ENCODE measurements around the gene SRSF2.

SRSF2 gene

DNA sequence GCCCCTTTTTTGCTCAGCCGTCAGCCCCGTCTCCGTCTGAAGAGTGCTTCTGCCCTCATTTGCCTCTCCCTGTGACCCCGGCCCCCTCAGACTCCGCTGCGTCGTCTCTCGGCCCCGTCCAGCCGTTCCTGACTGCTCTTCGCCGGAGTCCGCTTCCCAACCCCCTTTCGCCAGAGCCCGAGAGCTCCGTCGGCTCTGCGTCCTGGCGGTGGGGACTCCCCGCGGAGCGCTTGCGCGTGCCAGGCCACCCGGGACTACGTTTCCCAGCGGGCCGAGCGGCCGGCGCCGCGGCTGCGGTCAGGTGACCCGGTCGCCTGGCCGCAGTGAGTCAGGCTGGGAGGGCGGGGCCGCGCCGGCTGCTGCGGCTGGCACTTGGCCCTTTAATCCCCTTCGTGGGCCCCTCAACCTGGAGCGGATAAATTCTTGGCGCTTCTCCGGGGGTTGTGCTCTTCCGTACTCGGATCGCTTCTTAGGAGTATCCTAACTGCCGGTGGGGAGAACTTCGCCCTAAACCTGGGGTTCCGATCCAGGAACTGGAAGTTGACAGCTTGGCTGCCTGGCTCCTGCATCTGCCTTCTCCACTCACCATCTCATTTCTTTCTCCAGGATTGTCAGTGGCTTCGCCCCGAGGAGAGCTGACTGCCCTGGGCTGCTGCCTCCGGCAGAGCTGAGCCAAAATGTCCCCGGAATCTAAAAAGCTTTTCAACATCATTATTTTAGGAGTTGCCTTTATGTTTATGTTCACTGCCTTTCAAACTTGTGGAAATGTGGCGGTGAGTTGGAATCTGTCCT is 741 bp upstream of the SRSF2 start, which contains the start of gene MFSD11:
MFSD11 (plus strand) TSS at position 444 of the 792 bp plus-strand sequence; CDS start at position 678, 234 bp downstream.
- DNase-seq (ENCODE audit: insufficient read length, low spot score): peak; percentile 43
- no peak for FAIRE-seq
- TF ChIP-seq, protein P1, sequence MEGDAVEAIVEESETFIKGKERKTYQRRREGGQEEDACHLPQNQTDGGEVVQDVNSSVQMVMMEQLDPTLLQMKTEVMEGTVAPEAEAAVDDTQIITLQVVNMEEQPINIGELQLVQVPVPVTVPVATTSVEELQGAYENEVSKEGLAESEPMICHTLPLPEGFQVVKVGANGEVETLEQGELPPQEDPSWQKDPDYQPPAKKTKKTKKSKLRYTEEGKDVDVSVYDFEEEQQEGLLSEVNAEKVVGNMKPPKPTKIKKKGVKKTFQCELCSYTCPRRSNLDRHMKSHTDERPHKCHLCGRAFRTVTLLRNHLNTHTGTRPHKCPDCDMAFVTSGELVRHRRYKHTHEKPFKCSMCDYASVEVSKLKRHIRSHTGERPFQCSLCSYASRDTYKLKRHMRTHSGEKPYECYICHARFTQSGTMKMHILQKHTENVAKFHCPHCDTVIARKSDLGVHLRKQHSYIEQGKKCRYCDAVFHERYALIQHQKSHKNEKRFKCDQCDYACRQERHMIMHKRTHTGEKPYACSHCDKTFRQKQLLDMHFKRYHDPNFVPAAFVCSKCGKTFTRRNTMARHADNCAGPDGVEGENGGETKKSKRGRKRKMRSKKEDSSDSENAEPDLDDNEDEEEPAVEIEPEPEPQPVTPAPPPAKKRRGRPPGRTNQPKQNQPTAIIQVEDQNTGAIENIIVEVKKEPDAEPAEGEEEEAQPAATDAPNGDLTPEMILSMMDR (IDR thresholded peaks at IDR 0.05; ENCODE audit: insufficient read depth, missing control alignments): no peak

DNA sequence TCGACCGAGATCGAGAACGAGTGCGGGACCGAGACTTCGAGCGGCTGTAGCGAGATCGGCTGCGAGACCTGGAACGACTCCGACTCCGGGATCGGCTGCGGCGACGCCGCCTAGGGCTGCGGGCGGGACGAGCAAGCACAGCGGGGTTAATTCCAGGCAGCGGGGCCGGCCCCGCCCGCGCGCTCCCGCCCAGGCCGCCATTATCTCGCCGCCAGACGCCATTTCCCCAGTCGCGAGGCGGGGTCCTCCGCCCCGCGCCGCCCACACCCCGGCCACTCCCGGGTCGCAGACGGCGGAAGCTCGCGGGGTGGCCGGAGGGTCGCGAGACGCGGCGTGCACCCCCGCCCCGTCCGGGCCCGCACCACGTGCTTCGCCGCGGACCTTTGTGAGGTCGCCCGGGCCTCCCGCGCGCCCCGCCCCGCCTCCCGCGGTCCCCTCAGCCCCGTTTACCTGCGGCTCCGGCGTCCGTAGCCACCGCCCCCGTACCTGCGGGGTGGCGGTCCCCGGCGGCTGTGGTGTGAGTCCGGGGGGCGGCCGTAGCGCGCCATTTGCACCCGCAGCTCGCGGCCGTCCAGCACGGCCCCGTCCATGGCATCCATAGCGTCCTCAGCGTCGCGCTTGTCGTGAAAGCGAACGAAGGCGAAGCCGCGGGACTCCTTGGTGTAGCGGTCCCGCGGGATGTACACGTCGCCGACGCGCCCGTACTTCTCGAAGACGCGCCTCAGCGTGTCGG is 616 bp downstream of the SRSF2 start:
- TF ChIP-seq, protein P1 (IDR thresholded peaks at IDR 0.05; ENCODE audit: insufficient read depth, missing control alignments): peak; percentile 24
- no peak for FAIRE-seq
- no peak for DNase-seq (ENCODE audit: insufficient read length, low spot score)

DNA sequence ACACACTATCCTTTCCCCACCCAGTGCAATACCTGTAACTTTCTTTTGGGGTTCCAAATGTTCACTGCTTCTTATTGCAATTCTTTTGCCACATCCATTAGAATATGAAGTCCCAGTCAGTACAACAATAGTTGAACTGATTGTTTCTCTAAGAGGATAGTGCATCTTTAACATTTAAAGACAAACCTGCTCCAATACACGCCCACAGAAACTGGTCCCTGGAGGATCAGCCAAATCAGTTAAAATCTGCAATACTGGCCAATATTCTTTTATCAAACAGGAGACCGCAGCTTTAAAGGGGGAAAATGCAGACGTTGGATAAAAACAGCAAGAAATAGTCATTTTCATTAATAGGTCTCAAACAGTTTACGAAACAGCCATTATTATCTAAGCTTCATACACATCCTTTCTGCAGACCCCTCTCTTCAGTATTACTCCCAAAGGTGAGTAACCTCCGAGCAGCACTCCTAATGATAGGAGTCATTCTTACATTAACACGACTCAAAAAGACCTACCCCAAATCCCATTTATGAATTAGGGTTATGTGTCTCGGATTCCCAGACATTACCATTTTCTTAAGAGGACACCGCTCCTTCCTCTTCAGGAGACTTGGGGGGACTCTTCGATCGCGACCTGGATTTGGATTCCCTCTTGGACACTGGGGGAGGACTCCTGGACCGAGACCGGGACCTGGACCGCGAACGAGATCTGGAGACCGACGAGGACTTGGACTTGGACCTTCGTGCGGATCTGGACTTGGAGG is 1.4 kb downstream of the SRSF2 start:
- FAIRE-seq (no peak), DNase-seq (ENCODE audit: insufficient read length, low spot score) (no peak)
- TF ChIP-seq, protein P1 (IDR thresholded peaks at IDR 0.05; ENCODE audit: insufficient read depth, missing control alignments): no peak

DNA sequence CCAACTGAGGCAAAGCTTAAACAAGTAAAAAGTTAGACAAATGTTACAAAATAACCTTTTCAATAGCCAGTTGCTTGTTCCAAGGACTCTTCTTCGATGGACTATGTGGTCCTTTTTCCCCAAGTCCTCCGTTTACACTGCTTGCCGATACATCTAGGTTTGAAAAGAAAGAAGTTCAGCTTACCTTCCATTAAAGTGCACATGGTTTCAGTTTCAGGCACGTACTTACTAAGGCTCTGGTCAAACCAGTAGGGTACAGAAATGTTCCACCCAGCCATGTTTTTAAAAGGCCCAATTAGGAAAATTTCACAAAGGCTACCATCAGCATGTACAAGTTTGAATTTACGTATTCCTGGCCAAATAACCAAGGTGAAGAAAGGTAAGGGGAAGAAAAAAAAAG is 2.1 kb downstream of the SRSF2 start:
- TF ChIP-seq, protein P1 (IDR thresholded peaks at IDR 0.05; ENCODE audit: insufficient read depth, missing control alignments): no peak
- no peak for FAIRE-seq
- DNase-seq (ENCODE audit: insufficient read length, low spot score): no peak

DNA sequence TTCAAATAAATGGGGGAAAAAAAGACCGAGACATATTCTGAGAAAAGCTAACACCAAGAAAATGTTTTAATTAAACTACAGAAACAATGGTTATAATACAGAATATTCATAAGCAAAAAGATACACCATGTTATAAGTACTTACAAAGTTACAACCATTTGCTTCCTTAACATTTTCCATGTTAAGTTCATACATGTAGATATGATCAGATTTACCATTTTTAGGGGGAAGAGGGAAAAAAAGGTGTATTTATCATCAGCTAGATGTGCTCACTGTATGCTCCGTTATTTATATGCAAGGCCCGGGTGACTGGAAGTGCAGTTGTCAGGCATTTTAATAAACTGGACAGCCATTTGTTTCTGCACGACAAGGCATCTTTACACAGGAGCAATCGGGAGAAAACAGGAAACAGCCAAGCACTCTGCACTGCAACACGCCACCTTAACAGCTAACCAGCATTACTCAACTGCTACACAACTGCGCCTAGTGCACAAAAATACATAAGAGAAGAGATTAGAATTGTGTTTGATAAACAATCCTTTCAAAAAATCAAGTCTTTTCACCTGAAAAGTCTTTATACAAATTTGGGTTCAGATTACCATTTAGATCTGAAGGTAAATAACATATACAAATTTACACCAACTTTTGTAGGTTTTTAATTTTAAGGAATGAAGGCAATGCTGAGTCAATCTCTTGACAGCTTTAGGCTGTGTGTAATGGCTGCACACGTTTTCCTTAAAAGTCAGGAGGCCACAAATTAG is 2.9 kb downstream of the SRSF2 start:
- TF ChIP-seq, protein P1 (IDR thresholded peaks at IDR 0.05; ENCODE audit: insufficient read depth, missing control alignments): no peak
- DNase-seq (ENCODE audit: insufficient read length, low spot score) (no peak), FAIRE-seq (no peak)

DNA sequence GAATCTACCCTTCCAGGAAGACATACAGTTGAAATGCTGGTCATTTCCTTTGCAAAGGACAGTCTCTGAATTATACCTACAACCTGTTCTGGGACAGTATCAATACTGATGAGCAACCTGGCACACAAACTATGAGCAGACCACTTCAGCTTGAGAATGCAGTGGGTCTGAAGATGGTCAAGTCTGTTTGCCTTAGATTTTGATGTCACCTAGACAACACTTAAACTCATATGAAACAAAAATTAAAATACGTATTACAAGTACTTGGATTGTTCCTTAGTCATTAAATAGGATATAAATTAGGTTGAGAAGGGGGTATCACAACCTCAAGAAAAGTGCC is 3.5 kb downstream of the SRSF2 start:
- TF ChIP-seq, protein P1 (IDR thresholded peaks at IDR 0.05; ENCODE audit: insufficient read depth, missing control alignments): no peak
- FAIRE-seq (no peak), DNase-seq (ENCODE audit: insufficient read length, low spot score) (no peak)
